Esophagus squamous epithelium (tissue), 5 donors: ENCODE data around the gene ZNRF1. TPM values are rescaled to one million over a fixed set of nuclear protein-coding genes. Genes with fewer than 3 reads are reported as not detected.

Source experiments
- DNase-seq: peaks from one replicate; lab custom pipeline; 2025; lab: John Stamatoyannopoulos, UW
- H3K27ac ChIP-seq, 4 donors: fragments of 200-600 bp; sonication (generic); one replicate each; pipeline ENCODE4 v1.5.1; 2016 to 2019; ENCODE audit warnings: mild to moderate bottlenecking in 1 of 4
- H3K27me3 ChIP-seq, 4 donors: fragments of 200-600 bp; sonication (generic); 1 replicate in 3 of 4; 2 replicates in 1 of 4; pipeline versions ENCODE4 v1.5.1 to v1.6.0; 2017 to 2021; ENCODE audit warnings: antibody characterized with exemption in 1 of 4
- H3K36me3 ChIP-seq, 3 donors: fragments of 200-600 bp; sonication (generic); one replicate each; pipeline ENCODE4 v1.5.1; 2016 to 2019
- H3K4me1 ChIP-seq, 3 donors: fragments of 200-600 bp; sonication (generic); one replicate each; pipeline ENCODE4 v1.5.1; 2017 to 2019
- H3K4me3 ChIP-seq, 4 donors: fragments of 200-600 bp; sonication (generic); 1 replicate in 3 of 4; 2 replicates in 1 of 4; pipeline ENCODE4 v1.5.1; 2016 to 2019; ENCODE audit warnings: mild to moderate bottlenecking in 2 of 4, moderate library complexity in 1 of 4
- H3K9me3 ChIP-seq, 3 donors: fragments of 200-600 bp; sonication (generic); one replicate each; pipeline ENCODE4 v1.5.1; 2016 to 2019
- CTCF ChIP-seq, 6 experiments: fragments of 450-650 bp in 4 of 6; fragments of 200-600 bp in 2 of 6; sonication (generic) in 2 of 6; IDR thresholded peaks; one replicate each; pipeline ENCODE4 v1.5.1; 2016 to 2019; ENCODE audit warnings: antibody characterized with exemption in 6 of 6, mild to moderate bottlenecking in 4 of 6, moderate library complexity in 4 of 6
- POLR2A ChIP-seq, 4 donors: fragments of 450-650 bp; IDR thresholded peaks; one replicate each; pipeline ENCODE4 v1.6.1; 2017; ENCODE audit warnings: antibody characterized with exemption in 4 of 4, mild to moderate bottlenecking in 4 of 4, moderate library complexity in 3 of 4
- WGBS, 2 donors: methylation state at CpG; one replicate each; pipeline ENCODE4 v1.1.5; 2018; 5-methylcytosine and 5-hydroxymethylcytosine counted together
- intact Hi-C: fragments of 100-400 bp; cut with DNase I; formaldehyde crosslinking; loops from one replicate; pipeline ENCODE4 v1.15.0; 2022
- total RNA-seq, 4 donors: library from RNA; depleted of rRNA; stranded (reverse); fragments of >200 nt; gene quantifications; one replicate each; pipeline ENCODE4 v1.1.0, GENCODE V29; 2016
- donor health status: DM: yes; HTN: yes; CAD: no.

The ZNRF1 gene
- total RNA-seq, 4 donors from 2014 or later: 28.0 to 67.4 (median 33.5) TPM

- intact Hi-C loops: no loop called here
- Histone ChIP-seq H3K4me3 (no peak overlapping the region), H3K27me3 (no peaks in the 10 kb centered on the region), H3K4me1 (peaks cover 53 to 74% (median 61%) of the 10 kb centered on the region in 3 donors), H3K27ac (no peak overlapping the region), H3K9me3 (no peaks in the 10 kb centered on the region), H3K36me3 (peaks cover 0 to 27% (median 0%) of the 10 kb centered on the region in 3 donors)
- TF ChIP-seq CTCF (IDR thresholded peaks at IDR 0.05): no peak
- TF ChIP-seq POLR2A (IDR thresholded peaks at IDR 0.05): no peak
- 92 to 94% methylated on average over 5 of the region's 5 CpGs for WGBS, 2 donors
- DNase-seq: no peak
Observed at GRCh38 chr16:75103994-75104393, 105.2 kb downstream of the ZNRF1 start.

GRCh38 chr16:75104836-75105235 is 106.0 kb downstream of the ZNRF1 start:
- H3K27ac ChIP-seq: peak overlapping the region; percentile 60 to 90 (median 86)
- peaks cover 53 to 74% (median 61%) of the 10 kb centered on the region in 3 donors for H3K4me1 ChIP-seq
- H3K9me3 ChIP-seq: no peaks in the 10 kb centered on the region
- no peak for TF ChIP-seq CTCF (IDR thresholded peaks at IDR 0.05)
- TF ChIP-seq POLR2A (IDR thresholded peaks at IDR 0.05): no peak
- no peak overlapping the region for H3K4me3 ChIP-seq
- WGBS, 2 donors: 98 to 100% methylated on average over 2 to 7 of the region's 11 CpGs
- intact Hi-C loops: no loop called here
- H3K36me3 ChIP-seq: peaks cover 0 to 27% (median 0%) of the 10 kb centered on the region in 3 donors
- H3K27me3 ChIP-seq: no peaks in the 10 kb centered on the region
- no peak for DNase-seq

- Histone ChIP-seq H3K4me3 (peak overlapping the region in 1 of 4 donors; percentile 13), H3K27ac (peak overlapping the region; percentile 60 to 90 (median 86)), H3K27me3 (no peaks in the 10 kb centered on the region), H3K4me1 (peaks cover 53 to 74% (median 61%) of the 10 kb centered on the region in 3 donors), H3K9me3 (no peaks in the 10 kb centered on the region), H3K36me3 (peaks cover 0 to 27% (median 0%) of the 10 kb centered on the region in 3 donors)
- no peak for TF ChIP-seq POLR2A (IDR thresholded peaks at IDR 0.05)
- WGBS, 2 donors: 37 to 50% methylated on average over 4 to 6 of the region's 10 CpGs
- no peak for DNase-seq
- intact Hi-C loops: no loop called here
Observed at GRCh38 chr16:75105306-75106061, 106.7 kb downstream of the ZNRF1 start.

GRCh38 chr16:75106351-75107274 is 107.8 kb downstream of the ZNRF1 start:
- H3K27me3 ChIP-seq: no peaks in the 10 kb centered on the region
- H3K36me3 ChIP-seq: peaks cover 0 to 27% (median 0%) of the 10 kb centered on the region in 3 donors
- TF ChIP-seq POLR2A (IDR thresholded peaks at IDR 0.05) (no peak), CTCF (IDR thresholded peaks at IDR 0.05) (no peak)
- H3K4me1 ChIP-seq: peaks cover 59 to 77% (median 71%) of the 10 kb centered on the region in 3 donors
- WGBS, 2 donors: 88 to 93% methylated on average over 7 to 20 of the region's 20 CpGs
- intact Hi-C loops: no loop called here
- H3K27ac ChIP-seq: peak overlapping the region; percentile 60 to 90 (median 86)
- no peaks in the 10 kb centered on the region for H3K9me3 ChIP-seq
- no peak for DNase-seq
- no peak overlapping the region for H3K4me3 ChIP-seq

GRCh38 chr16:75107505-75107904 is 108.7 kb downstream of the ZNRF1 start:
- Histone ChIP-seq H3K4me1 (peaks cover 59 to 86% (median 75%) of the 10 kb centered on the region in 3 donors), H3K36me3 (peaks cover 0 to 27% (median 0%) of the 10 kb centered on the region in 3 donors), H3K27ac (peak overlapping the region; percentile 61 to 90 (median 80)), H3K27me3 (no peaks in the 10 kb centered on the region), H3K4me3 (no peak overlapping the region), H3K9me3 (no peaks in the 10 kb centered on the region)
- intact Hi-C loops: no loop called here
- WGBS, 2 donors: 47 to 84% methylated on average over 4 to 7 of the region's 10 CpGs
- DNase-seq: no peak
- TF ChIP-seq POLR2A (IDR thresholded peaks at IDR 0.05) (no peak), CTCF (IDR thresholded peaks at IDR 0.05) (no peak)
